IMR-90 (cell line): Measurements from ENCODE around the gene SAMD8. TPM values are rescaled to one million over a fixed set of nuclear protein-coding genes. Genes with fewer than 3 reads are reported as not detected.

Source experiments
- ATAC-seq: fragments of 200-7000 bp; cut with Tn5 transposase; 2 replicates; pipeline ENCODE4 v1.9.1; 2020; ENCODE audit warnings: low read depth, mild to moderate bottlenecking, moderate library complexity
- BruUV-seq: library from RNA; stranded (reverse); fragments of 400-500 nt; replicated peaks from 2 replicates; lab custom pipeline; 2021; lab: Mats Ljungman, UMichigan
- CTCF ChIA-PET: fragments of 300-600 bp; formaldehyde crosslinking; extraction: SDS; loops from one replicate; lab custom pipeline; 2021; ENCODE audit warnings: antibody characterized with exemption; lab: Yijun Ruan, JAX
- POLR2A ChIA-PET: fragments of 300-600 bp; sonication (Branson Sonifier 250); formaldehyde crosslinking; loops from one replicate; lab custom pipeline; 2022; ENCODE audit warnings: antibody characterized with exemption; ENCODE audit not compliant: unreplicated experiment; lab: Charles Lee
- DNase-seq: peaks from one replicate; pipeline ENCODE4 v3.0.0; 2013
- H2AFZ ChIP-seq: replicated peaks from 2 replicates; pipeline ENCODE3; 2013; ENCODE audit warnings: low read length, mild to moderate bottlenecking; ENCODE audit not compliant: poor library complexity
- H2AK5ac ChIP-seq: 2 replicates; pipeline ENCODE4 v1.6.1; 2013; ENCODE audit warnings: low read depth, low read length, inconsistent platforms
- H2AK9ac ChIP-seq: replicated peaks from 2 replicates; pipeline ENCODE3; 2013; ENCODE audit warnings: mild to moderate bottlenecking, low read depth, low read length, moderate library complexity; ENCODE audit not compliant: poor library complexity
- H2BK120ac ChIP-seq: 2 replicates; pipeline ENCODE4 v1.6.1; 2013; ENCODE audit warnings: low read depth, low read length, inconsistent platforms
- H2BK15ac ChIP-seq: 3 replicates; pipeline ENCODE4 v1.6.1; 2013; ENCODE audit warnings: low read depth, low read length, inconsistent platforms
- H2BK20ac ChIP-seq: 2 replicates; pipeline ENCODE4 v1.6.1; 2013; ENCODE audit warnings: low read depth, mild to moderate bottlenecking, inconsistent platforms, low read length, moderate library complexity
- H2BK5ac ChIP-seq: 2 replicates; pipeline ENCODE4 v1.6.1; 2013; ENCODE audit warnings: mild to moderate bottlenecking, low read depth, low read length, inconsistent platforms; ENCODE audit not compliant: poor library complexity, severe bottlenecking
- H3K14ac ChIP-seq: replicated peaks from 2 replicates; pipeline ENCODE4 v1.6.1; 2013; ENCODE audit warnings: low read depth, low read length, inconsistent platforms
- H3K18ac ChIP-seq: 2 replicates; pipeline ENCODE4 v1.6.1; 2013; ENCODE audit warnings: low read depth, low read length, control low read depth
- H3K23ac ChIP-seq: 2 replicates; pipeline ENCODE4 v1.6.1; 2013; ENCODE audit warnings: low read depth, low read length, inconsistent platforms
- H3K27ac ChIP-seq: 2 replicates; pipeline ENCODE4 v1.5.1; 2013; ENCODE audit warnings: mild to moderate bottlenecking, control low read depth, low read length; ENCODE audit not compliant: insufficient read depth
- H3K27me3 ChIP-seq: 2 replicates; pipeline ENCODE4 v1.6.1; 2013; ENCODE audit warnings: low read length; ENCODE audit not compliant: control insufficient read depth, insufficient read depth
- H3K36me3 ChIP-seq: 2 replicates; pipeline ENCODE4 v1.6.1; 2013; ENCODE audit warnings: low read length, mixed read lengths; ENCODE audit not compliant: control insufficient read depth, insufficient read depth
- H3K4ac ChIP-seq: 2 replicates; pipeline ENCODE4 v1.6.1; 2013; ENCODE audit warnings: low read depth, low read length, inconsistent platforms
- H3K4me1 ChIP-seq: 2 replicates; pipeline ENCODE4 v1.6.1; 2013; ENCODE audit warnings: low read length, mixed read lengths; ENCODE audit not compliant: control insufficient read depth, insufficient read depth
- H3K4me2 ChIP-seq: 2 replicates; pipeline ENCODE4 v1.6.1; 2013; ENCODE audit warnings: low read depth, mild to moderate bottlenecking, control low read depth, low read length, moderate library complexity
- H3K4me3 ChIP-seq: 2 replicates; pipeline ENCODE4 v1.5.1; 2013; ENCODE audit warnings: low read depth, mild to moderate bottlenecking, control low read depth, low read length, moderate library complexity; ENCODE audit not compliant: insufficient read depth
- H3K56ac ChIP-seq: 2 replicates; pipeline ENCODE4 v1.6.1; 2013; ENCODE audit warnings: low read length, inconsistent platforms; ENCODE audit not compliant: insufficient read depth; ENCODE audit errors: extremely low read depth
- H3K79me1 ChIP-seq, 2 experiments: 2 replicates each; pipeline ENCODE4 v1.6.1; 2013; ENCODE audit warnings: low read length in 2 of 2, inconsistent platforms in 1 of 2, low read depth in 1 of 2
- H3K9ac ChIP-seq: 2 replicates; pipeline ENCODE4 v1.6.1; 2013; ENCODE audit warnings: low read depth, low read length, control low read depth
- H3K9me1 ChIP-seq: 2 replicates; pipeline ENCODE4 v1.6.1; 2013; ENCODE audit warnings: low read length, inconsistent platforms; ENCODE audit not compliant: insufficient read depth
- H3K9me3 ChIP-seq: 2 replicates; pipeline ENCODE4 v1.6.1; 2013; ENCODE audit warnings: low read length; ENCODE audit not compliant: control insufficient read depth, insufficient read depth
- H4K20me1 ChIP-seq: 2 replicates; pipeline ENCODE4 v1.6.1; 2013; ENCODE audit warnings: low read length, inconsistent platforms; ENCODE audit not compliant: insufficient read depth
- H4K5ac ChIP-seq: 2 replicates; pipeline ENCODE4 v1.6.1; 2013; ENCODE audit warnings: mild to moderate bottlenecking, low read depth, low read length, control low read depth
- H4K8ac ChIP-seq, 2 experiments: 2 replicates each; pipeline ENCODE4 v1.6.1; 2013; ENCODE audit warnings: low read depth in 2 of 2, low read length in 2 of 2, control low read depth in 1 of 2, inconsistent platforms in 1 of 2
- H4K91ac ChIP-seq: 2 replicates; pipeline ENCODE4 v1.6.1; 2013; ENCODE audit warnings: low read depth, low read length, inconsistent platforms; ENCODE audit not compliant: insufficient read depth
- RAD21 ChIP-seq: IDR thresholded peaks from 2 replicates; pipeline ENCODE4 v1.6.1; 2012; ENCODE audit warnings: low read length, improper control_type of control experiment
- SMC3 ChIP-seq: fragments of 150-350 bp; IDR thresholded peaks from 2 replicates; pipeline ENCODE4 v1.6.1; 2016; ENCODE audit warnings: low read depth, mild to moderate bottlenecking, antibody characterized with exemption, low read length, moderate library complexity
- WGBS, 2 experiments: methylation state at CpG; one replicate each; pipeline versions ENCODE4 v1.1.5 to v1.1.7; 2013; ENCODE audit warnings: missing lambda C conversion rate in 2 of 2; ENCODE audit not compliant: insufficient read length in 1 of 2; ENCODE audit errors: extremely low coverage in 2 of 2; 5-methylcytosine and 5-hydroxymethylcytosine counted together
- dilution Hi-C: fragments of 300-500 bp; cut with HindIII; formaldehyde crosslinking; loops from one replicate; pipeline ENCODE4 v1.14.3; 2018; ENCODE audit warnings: low sequenced_read_pairs; ENCODE audit not compliant: unreplicated experiment
- in situ Hi-C: fragments of 300-500 bp; cut with MboI; formaldehyde crosslinking; loops from 3 replicates; pipeline ENCODE4 v1.14.3; 2019; ENCODE audit warnings: low sequenced_read_pairs, inconsistent platforms, mixed read lengths
- intact Hi-C: fragments of 100-400 bp; cut with micrococcal nuclease; formaldehyde crosslinking; loops from 2 replicates; pipeline ENCODE4 v1.10.0; 2022
- polyA plus RNA-seq, 3 experiments: library from polyadenylated mRNA; depleted of rRNA; stranded (reverse); fragments of >200 nt; gene quantifications; 2 replicates each; pipeline ENCODE4 v1.2.3, GENCODE V29; 2012; ENCODE audit warnings: low replicate concordance in 1 of 3
- total RNA-seq: library from RNA; depleted of rRNA; stranded (reverse); fragments of >200 nt; gene quantifications from 2 replicates; pipeline ENCODE4 v1.2.3, GENCODE V29; 2012
- TF ChIP-seq, protein P1 (sequence below): fragments of 150-350 bp; IDR thresholded peaks from 2 replicates; pipeline ENCODE4 v1.6.1; 2017; ENCODE audit warnings: mild to moderate bottlenecking, antibody characterized with exemption, low read length, low read depth
- TF ChIP-seq, protein P2 (sequence below): conservative IDR thresholded peaks from 2 replicates; pipeline ENCODE4 v1.5.1; 2012; ENCODE audit warnings: mild to moderate bottlenecking, low read depth, low read length, improper control_type of control experiment

SAMD8 gene
- total and polyA plus RNA-seq, 2 of the 4 experiments (the other 2 are of a cell fraction), result 10.1 to 28.7 TPM

DNA sequence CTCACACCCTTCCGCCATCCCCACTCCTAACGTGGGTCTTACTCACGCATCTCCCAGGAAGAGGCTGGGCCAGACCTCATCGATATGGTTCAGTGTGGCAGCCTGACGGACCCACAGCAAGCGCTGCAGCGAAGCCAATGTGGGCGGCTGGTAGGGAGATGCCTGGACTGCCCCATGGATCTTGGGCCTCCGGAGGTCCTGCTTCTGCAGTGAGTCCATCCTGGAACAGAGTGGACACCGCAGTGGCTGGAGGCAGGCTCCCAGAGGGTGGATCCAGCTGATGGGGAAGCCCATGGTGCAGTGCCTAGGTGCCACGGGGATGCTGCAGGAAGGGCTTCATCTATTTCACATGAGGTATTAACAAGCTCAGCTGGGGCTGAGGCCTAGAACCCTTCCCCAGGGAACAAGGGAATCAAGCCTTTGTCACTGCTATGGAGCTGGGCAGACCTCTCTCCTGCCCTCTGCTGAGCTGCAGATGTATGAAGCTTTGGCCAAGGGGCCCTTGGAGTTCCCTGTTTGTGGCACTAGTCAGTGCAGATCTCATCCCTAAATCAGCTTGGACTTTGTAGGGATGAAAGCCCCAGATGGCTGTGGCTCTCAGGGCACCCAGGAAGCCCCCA lies 13.7 kb upstream of the SAMD8 start:
- peak; percentile 50 for ATAC-seq
- WGBS, 2 experiments, result 97% methylated on average over 7 of the region's 11 CpGs; no CpG with 5 or more reads in 1 of the 2 experiments
- intact Hi-C loops, result no loop called here

More for the DNA sequence above, 13.7 kb upstream of the SAMD8 start:
- H3K9me1 ChIP-seq, result no peaks in the 10 kb centered on the region
- H3K27me3 ChIP-seq, result no peaks in the 10 kb centered on the region; the same call in 1 of the 2 replicates
- no peak overlapping the region for H4K5ac ChIP-seq
- peak overlapping the region; percentile 20; the same call in 1 of the 2 replicates for H2AK5ac ChIP-seq
- in situ Hi-C loops, result loop anchor here (5.0 kb wide), 1 partner anchor 850 kb away; no protein-coding TSS in a partner anchor
- no peak overlapping the region for H3K4me2 ChIP-seq
- no peak overlapping the region for H3K4me3 ChIP-seq
- H3K27ac ChIP-seq, result no peak overlapping the region
- BruUV-seq, result no TSS peak
- H3K36me3 ChIP-seq, result no peaks in the 10 kb centered on the region
- dilution Hi-C loops, result no loop called here
- H3K9ac ChIP-seq, result no peak overlapping the region
- no peak overlapping the region for H3K56ac ChIP-seq
- H3K23ac ChIP-seq, result no peak overlapping the region
- H2BK5ac ChIP-seq, result no peak overlapping the region
- no peak overlapping the region; the same call in 1 of the 2 replicates for H3K4ac ChIP-seq
- peak; percentile 26 for DNase-seq
- no peak overlapping the region for H4K8ac ChIP-seq
- 0 out of 2 replicates have a peak, but pooled peaks cover 4% of the 10 kb centered on the region for H4K20me1 ChIP-seq
- H3K4me1 ChIP-seq, result peaks cover 6% of the 10 kb centered on the region; the same call in 1 of the 2 replicates
- H2AK9ac ChIP-seq, result peak overlapping the region; percentile 44
- H3K14ac ChIP-seq, result no peak overlapping the region
- H2BK15ac ChIP-seq, result no peak overlapping the region
- TF ChIP-seq, protein P1, sequence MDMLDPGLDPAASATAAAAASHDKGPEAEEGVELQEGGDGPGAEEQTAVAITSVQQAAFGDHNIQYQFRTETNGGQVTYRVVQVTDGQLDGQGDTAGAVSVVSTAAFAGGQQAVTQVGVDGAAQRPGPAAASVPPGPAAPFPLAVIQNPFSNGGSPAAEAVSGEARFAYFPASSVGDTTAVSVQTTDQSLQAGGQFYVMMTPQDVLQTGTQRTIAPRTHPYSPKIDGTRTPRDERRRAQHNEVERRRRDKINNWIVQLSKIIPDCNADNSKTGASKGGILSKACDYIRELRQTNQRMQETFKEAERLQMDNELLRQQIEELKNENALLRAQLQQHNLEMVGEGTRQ, result no peak
- TF ChIP-seq, protein P2, sequence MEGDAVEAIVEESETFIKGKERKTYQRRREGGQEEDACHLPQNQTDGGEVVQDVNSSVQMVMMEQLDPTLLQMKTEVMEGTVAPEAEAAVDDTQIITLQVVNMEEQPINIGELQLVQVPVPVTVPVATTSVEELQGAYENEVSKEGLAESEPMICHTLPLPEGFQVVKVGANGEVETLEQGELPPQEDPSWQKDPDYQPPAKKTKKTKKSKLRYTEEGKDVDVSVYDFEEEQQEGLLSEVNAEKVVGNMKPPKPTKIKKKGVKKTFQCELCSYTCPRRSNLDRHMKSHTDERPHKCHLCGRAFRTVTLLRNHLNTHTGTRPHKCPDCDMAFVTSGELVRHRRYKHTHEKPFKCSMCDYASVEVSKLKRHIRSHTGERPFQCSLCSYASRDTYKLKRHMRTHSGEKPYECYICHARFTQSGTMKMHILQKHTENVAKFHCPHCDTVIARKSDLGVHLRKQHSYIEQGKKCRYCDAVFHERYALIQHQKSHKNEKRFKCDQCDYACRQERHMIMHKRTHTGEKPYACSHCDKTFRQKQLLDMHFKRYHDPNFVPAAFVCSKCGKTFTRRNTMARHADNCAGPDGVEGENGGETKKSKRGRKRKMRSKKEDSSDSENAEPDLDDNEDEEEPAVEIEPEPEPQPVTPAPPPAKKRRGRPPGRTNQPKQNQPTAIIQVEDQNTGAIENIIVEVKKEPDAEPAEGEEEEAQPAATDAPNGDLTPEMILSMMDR, result peak; percentile 39
- TF ChIP-seq SMC3 (peak; percentile 42; the same call in 1 of the 2 replicates), RAD21 (0 out of 2 replicates have a peak, but pooled peaks have one; percentile 34)
- H2BK20ac ChIP-seq, result no peak overlapping the region
- no peaks in the 10 kb centered on the region for H3K9me3 ChIP-seq
- no peak overlapping the region for H3K18ac ChIP-seq
- peak overlapping the region; percentile 59 for H2AFZ ChIP-seq
- ChIA-PET CTCF (interaction anchor here (0.5 to 1.7 kb wide), 5 partner anchors 18 to 854 kb away, joined by 3 to 6 read pairs (median 4); partner anchors contain the start of gene COMTD1), POLR2A (no interaction called here)
- no peak overlapping the region for H2BK120ac ChIP-seq
- no peaks in the 10 kb centered on the region for H3K79me1 ChIP-seq
- H4K91ac ChIP-seq, result no peak overlapping the region
